NCI-H1417 (cell line): ENCODE measurements around the gene NRG3.
"Not testable (repeated sequence)": the region's sequence is repeated elsewhere in the genome, so short reads cannot be mapped to it uniquely, and the experiment has no call there.

Experiments
- DNase-seq, 3 experiments: peaks; one replicate each; lab custom pipeline; 2025; lab: John Stamatoyannopoulos, UW

NRG3 gene

GRCh38 chr10:81961451-81962184, 86.6 kb downstream of the NRG3 start:
- DNase-seq, result no peak

DNA sequence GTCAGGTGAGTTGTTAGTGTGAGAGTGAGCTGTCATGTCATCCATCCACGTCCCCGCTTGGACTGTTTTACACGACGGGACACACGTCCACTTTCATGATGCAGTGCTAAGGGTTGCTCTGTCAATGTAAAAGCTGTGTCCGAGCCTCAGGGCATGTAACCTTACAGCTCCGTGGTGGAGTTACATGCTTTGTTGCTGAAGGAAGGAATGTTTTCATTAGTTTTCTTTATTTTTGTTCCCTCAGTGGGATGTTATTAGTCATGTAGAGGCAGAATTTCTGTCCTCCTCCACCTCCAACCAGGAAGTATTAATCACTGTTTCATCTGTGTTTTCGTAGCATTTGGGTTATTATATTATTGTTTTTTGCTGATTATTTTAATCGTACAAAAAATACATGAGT, 88.6 kb downstream of the NRG3 start:
- no peak for DNase-seq

DNA sequence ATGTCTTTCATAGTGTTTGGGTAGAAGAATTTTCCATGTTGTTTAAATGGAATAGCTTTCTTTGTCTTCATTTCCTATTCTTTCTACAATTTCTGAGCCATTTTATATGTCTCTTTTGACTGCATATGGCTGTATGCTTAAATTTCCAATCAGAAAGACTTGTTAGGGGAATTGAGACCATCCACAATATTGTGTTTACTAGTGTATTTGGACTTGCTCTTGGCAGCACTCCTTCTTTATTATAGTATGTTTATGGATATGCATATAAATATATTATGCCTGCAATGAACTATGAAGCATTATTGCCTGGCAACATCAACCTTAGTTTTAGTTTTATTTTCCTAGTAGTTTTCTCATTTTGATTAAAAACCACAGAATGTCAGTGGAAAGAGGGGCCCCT, 92.7 kb downstream of the NRG3 start:
- no peak for DNase-seq

DNA sequence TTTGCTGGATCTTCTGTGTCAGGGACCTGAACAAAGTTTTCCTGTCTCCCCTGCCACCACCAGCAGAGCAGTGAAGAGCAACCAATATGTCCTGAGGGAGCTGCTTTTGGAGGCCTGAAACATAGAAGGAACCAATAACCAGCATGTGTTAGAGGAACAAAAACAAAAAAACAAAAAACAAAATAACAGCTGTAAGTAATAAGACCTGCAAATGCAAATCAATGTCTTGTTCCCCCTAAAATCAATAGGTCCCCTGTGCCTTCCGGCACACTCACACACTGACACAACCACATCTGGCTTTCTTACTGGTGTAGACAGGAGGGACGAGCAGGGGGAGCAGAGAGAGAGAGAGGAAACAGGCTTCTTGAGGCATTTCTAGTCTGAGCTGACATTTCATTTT, 94.1 kb downstream of the NRG3 start:
- no peak for DNase-seq

- DNase-seq, result no peak
These were observed 103.2 kb downstream of the NRG3 start for GRCh38 chr10:81978238-81978637.

GRCh38 chr10:81981724-81982123, 106.7 kb downstream of the NRG3 start:
- no peak for DNase-seq

DNA sequence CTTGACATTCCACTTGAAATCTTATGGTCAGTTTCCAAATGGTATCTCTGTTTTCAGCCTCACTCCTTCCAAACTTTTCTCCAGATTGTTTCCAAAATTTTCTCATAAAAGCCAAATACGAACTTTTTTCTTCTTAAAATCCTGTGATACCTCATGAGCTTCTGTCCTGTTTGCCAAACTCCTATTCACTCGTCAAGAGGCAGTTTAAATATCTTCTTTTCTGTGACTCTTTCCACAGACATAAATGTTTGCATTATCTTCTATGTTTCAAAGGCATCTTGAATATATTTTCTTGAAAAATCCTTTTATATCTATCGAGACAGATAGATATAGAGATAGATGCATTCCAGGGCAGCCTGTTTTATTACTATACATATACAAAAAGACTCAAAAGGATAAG, 109.4 kb downstream of the NRG3 start:
- no peak for DNase-seq

GRCh38 chr10:81995254-81995653, 120.3 kb downstream of the NRG3 start:
- DNase-seq, result no peak

- no peak for DNase-seq
These were observed 121.9 kb downstream of the NRG3 start for GRCh38 chr10:81996927-81997326.

DNA sequence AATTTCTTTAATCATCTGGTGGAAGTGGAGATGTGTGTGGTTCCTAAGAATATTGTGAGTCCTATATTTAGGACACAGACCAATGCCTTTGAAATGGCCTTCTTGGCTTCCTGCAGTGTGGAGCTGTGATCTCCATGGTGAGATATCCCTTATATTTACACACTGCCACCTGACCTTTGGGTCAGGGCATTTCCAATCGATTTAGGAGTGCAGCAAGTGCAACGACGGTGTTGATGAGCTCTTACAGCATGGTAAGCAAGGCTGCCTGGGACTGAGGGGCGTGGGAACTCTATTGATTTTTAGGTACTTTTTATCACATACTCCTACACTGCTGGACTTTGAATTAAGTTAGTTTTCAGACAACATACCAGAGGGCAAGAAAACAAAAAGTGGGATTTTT, 146.0 kb downstream of the NRG3 start:
- no peak for DNase-seq

GRCh38 chr10:82027711-82028110, 152.7 kb downstream of the NRG3 start:
- no peak for DNase-seq

DNA sequence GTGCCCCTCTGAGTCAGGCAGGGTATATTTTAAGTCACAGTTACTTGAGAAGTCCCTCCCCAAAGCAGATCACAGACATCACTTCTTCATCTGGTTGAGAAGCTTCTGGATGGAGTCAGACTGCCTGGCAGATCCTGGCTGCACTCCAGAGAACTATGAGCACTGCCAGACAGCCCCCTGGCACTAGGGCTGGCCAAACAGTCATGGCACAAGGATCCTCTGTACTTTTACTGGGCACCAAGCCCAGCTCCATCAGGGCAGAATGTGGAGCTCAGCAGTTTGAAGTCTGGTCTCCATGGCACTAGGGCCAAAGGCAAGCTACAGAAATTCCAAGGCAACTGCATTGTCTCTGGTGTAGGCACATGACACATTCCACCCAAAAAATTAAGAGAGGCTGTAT, 162.1 kb downstream of the NRG3 start:
- DNase-seq, result no peak

- DNase-seq, result no peak
These were observed 163.6 kb downstream of the NRG3 start for GRCh38 chr10:82038587-82038986.

GRCh38 chr10:82040336-82040735, 165.3 kb downstream of the NRG3 start:
- DNase-seq, result no peak

DNA sequence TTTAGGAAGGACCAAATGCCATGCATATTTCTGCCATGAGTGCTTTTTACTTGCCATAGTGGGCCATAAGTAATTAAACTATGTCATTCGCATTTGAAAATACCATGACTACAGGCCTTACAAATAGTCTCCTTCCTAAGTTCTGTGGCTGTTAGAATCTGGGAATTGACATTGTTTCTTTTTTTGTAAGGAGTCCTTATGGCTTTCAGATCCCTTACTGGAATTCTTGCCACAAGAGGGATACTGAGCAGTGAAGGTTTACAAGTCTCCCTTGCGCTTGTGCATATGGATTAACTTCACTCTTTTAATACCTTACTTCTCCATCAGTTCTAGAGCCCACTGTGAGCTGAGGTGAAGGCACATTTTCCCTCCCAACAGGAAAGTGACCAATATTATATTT, 166.0 kb downstream of the NRG3 start:
- DNase-seq, result no peak

GRCh38 chr10:82056391-82056790, 181.4 kb downstream of the NRG3 start:
- no peak for DNase-seq

DNA sequence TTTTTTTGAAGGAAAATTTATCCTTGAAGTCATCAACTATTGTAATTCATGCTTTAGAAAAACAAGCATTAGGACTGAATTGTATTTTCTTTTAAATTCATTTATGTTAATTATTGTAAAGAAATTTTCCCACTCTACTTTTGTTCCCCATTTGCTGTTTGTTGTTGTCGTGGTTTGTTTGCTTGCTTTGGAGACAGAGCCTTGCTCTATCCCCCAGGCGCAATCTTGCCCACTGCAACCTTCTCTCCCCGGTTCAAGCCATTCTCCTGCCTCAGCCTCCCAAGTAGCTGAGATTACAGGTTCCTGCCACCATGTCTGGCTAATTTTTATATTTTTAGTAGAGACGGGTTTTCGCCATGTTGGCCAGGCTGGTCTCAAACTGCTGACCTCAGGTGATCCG, 192.2 kb downstream of the NRG3 start:
- not testable (repeated sequence) for DNase-seq

DNA sequence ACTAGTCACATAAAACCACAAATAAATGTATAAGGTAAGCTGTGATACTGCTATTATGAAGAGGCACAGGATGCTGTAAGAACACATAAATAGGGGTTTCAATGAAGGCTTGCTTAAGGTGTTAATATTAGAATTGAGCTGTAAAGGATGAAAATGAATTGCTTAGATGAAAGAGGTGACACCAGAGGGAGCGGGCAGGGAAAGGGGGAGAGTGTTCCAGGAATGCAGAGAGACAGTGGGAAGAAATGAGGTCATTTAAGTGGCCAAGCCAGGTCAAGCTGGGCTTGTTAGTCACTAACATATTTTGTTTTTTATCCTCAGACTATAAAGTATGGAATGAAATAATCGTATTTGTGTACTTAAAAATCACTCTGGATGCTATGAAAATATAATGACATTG, 193.5 kb downstream of the NRG3 start:
- DNase-seq, result no peak

GRCh38 chr10:82071231-82071630, 196.2 kb downstream of the NRG3 start:
- no peak for DNase-seq

DNA sequence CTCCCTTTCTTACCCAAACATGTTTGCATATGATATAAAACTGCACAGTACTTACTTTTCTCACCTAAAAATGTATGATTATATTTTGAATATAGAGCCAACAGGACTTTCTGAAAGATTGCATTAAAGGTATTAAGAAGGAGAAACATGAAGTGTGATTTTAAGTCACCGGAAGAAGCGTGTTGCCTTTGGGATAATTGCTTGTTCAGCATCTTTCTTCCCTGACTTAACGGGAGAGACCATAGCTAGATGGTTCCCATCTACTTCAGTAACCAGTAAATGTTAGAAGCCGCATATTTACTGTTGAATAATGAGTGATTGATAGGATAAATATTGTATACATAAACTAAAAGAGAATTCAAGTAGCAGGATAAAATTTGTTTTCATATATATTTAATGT, 197.1 kb downstream of the NRG3 start:
- DNase-seq, result no peak

GRCh38 chr10:82075605-82076004, 200.6 kb downstream of the NRG3 start:
- DNase-seq, result no peak

- no peak for DNase-seq
These were observed 209.5 kb downstream of the NRG3 start for GRCh38 chr10:82084496-82084895.

GRCh38 chr10:82084904-82085303, 209.9 kb downstream of the NRG3 start:
- no peak for DNase-seq

- no peak for DNase-seq
These were observed 214.3 kb downstream of the NRG3 start for GRCh38 chr10:82089327-82089726.

GRCh38 chr10:82091413-82091812, 216.4 kb downstream of the NRG3 start:
- no peak for DNase-seq
